Measurements from ENCODE around the gene GP1BB. TPM values are rescaled to one million over a fixed set of nuclear protein-coding genes. Genes with fewer than 3 reads are reported as not detected.

GP1BB gene
- total RNA-seq, 2 experiments from 2014 or later = not detected

- H3K4me3 Mint-ChIP-seq = peak overlapping the region; percentile 69
- intact Hi-C loops (cut with micrococcal nuclease) = no loop called here
- ChIA-PET CTCF (interaction anchor here (1.5 to 3.1 kb wide), 3 partner anchors 13 to 38 kb away, joined by 4 to 20 read pairs (median 10); no protein-coding TSS in a partner anchor), POLR2A (no interaction called here)
- ATAC-seq (peak; percentile 93), DNase-seq (peak; percentile 79)
- peak; percentile 97 for TF ChIP-seq CTCF (IDR thresholded peaks at IDR 0.05)
- no peaks in the 10 kb centered on the region for H3K36me3 Mint-ChIP-seq (ENCODE audit: low read depth)
- no peaks in the 10 kb centered on the region for H3K9me3 Mint-ChIP-seq
- no peak overlapping the region for H3K27ac Mint-ChIP-seq
- H3K27me3 Mint-ChIP-seq = peaks cover 28% of the 10 kb centered on the region
- H3K4me1 Mint-ChIP-seq (ENCODE audit: low read depth) = peaks cover 6% of the 10 kb centered on the region
Observed at GRCh38 chr22:19717691-19718455, 5.5 kb upstream of the GP1BB start.

- DNase-seq (no peak), ATAC-seq (no peak)
- H3K9me3 Mint-ChIP-seq = no peaks in the 10 kb centered on the region
- ChIA-PET CTCF (interaction anchor here (3.1 kb wide), 1 partner anchor 12 kb away, joined by 20 read pairs; no protein-coding TSS in a partner anchor), POLR2A (no interaction called here)
- H3K27ac Mint-ChIP-seq = no peak overlapping the region
- H3K27me3 Mint-ChIP-seq = peaks cover 28% of the 10 kb centered on the region
- TF ChIP-seq CTCF (IDR thresholded peaks at IDR 0.05) = no peak
- no peaks in the 10 kb centered on the region for H3K36me3 Mint-ChIP-seq (ENCODE audit: low read depth)
- peaks cover 10% of the 10 kb centered on the region for H3K4me1 Mint-ChIP-seq (ENCODE audit: low read depth)
- H3K4me3 Mint-ChIP-seq = no peak overlapping the region
- intact Hi-C loops (cut with micrococcal nuclease) = no loop called here
Observed at GRCh38 chr22:19718456-19719049, 4.8 kb upstream of the GP1BB start.

GRCh38 chr22:19719050-19719482, 4.3 kb upstream of the GP1BB start:
- Mint-ChIP-seq H3K4me1 (ENCODE audit: low read depth) (peaks cover 10% of the 10 kb centered on the region), H3K27me3 (peaks cover 26% of the 10 kb centered on the region), H3K36me3 (ENCODE audit: low read depth) (no peaks in the 10 kb centered on the region), H3K9me3 (no peaks in the 10 kb centered on the region), H3K4me3 (peak overlapping the region; percentile 18), H3K27ac (no peak overlapping the region)
- intact Hi-C loops (cut with micrococcal nuclease) = no loop called here
- CTCF ChIA-PET = interaction anchor here (3.1 kb wide), 1 partner anchor 12 kb away, joined by 20 read pairs; no protein-coding TSS in a partner anchor
- ATAC-seq = no peak
- POLR2A ChIA-PET = interaction anchor here (0.7 to 1.5 kb wide), 2 partner anchors 12 to 173 kb away, joined by 3 to 5 read pairs; no protein-coding TSS in a partner anchor
- DNase-seq = peak; percentile 32
- no peak for TF ChIP-seq CTCF (IDR thresholded peaks at IDR 0.05)

GRCh38 chr22:19719488-19720021, 3.8 kb upstream of the GP1BB start:
- CTCF ChIA-PET = interaction anchor here (1.0 to 3.1 kb wide), 2 partner anchors 11 to 191 kb away, joined by 5 to 20 read pairs; no protein-coding TSS in a partner anchor
- H3K27ac Mint-ChIP-seq = no peak overlapping the region

More at GRCh38 chr22:19719488-19720021, 3.8 kb upstream of the GP1BB start:
- peak overlapping the region; percentile 18 for H3K4me3 Mint-ChIP-seq
- H3K4me1 Mint-ChIP-seq (ENCODE audit: low read depth) = peaks cover 12% of the 10 kb centered on the region
- POLR2A ChIA-PET = interaction anchor here (0.7 to 1.5 kb wide), 2 partner anchors 11 to 173 kb away, joined by 3 to 5 read pairs; no protein-coding TSS in a partner anchor
- no peaks in the 10 kb centered on the region for H3K9me3 Mint-ChIP-seq
- intact Hi-C loops (cut with micrococcal nuclease) = no loop called here
- TF ChIP-seq CTCF (IDR thresholded peaks at IDR 0.05) = no peak
- H3K36me3 Mint-ChIP-seq (ENCODE audit: low read depth) = no peaks in the 10 kb centered on the region
- H3K27me3 Mint-ChIP-seq = peaks cover 28% of the 10 kb centered on the region
- DNase-seq (no peak), ATAC-seq (no peak)
